ENCODE data around the gene XPO1. TPM values are rescaled to one million over a fixed set of nuclear protein-coding genes. Genes with fewer than 3 reads are reported as not detected.
"Not testable (repeated sequence)": the region's sequence is repeated elsewhere in the genome, so short reads cannot be mapped to it uniquely, and the experiment has no call there.

Gene XPO1
- total RNA-seq, 4 donors from 2014 or later = 49.9 to 70.3 (median 62.2) TPM

DNA sequence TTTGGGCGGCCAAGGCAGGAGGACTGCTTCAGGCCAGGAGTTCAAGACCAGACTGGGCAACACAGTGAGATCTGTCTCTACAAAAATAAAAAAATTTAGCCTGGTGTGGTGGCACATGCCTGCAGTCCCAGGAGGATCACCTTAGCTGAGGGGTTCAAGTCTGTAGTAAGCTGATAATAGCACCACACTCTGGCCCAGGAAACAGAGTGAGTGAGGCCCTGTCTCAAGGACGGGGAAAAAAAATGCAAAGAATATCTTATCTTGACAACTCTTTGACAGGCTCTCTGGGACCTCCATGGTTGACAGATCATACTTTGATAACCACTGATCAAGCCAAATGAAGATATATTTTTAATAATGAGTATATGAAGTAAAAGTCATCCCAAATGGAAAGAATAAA is 89.9 kb downstream of the XPO1 start:
- no peak overlapping the region for H3K4me3 ChIP-seq (ENCODE audit: low read depth, poor library complexity, severe bottlenecking)
- intact Hi-C loops (cut with DNase I; ENCODE audit: low total_unique reads) = no loop called here
- TF ChIP-seq, protein P1, sequence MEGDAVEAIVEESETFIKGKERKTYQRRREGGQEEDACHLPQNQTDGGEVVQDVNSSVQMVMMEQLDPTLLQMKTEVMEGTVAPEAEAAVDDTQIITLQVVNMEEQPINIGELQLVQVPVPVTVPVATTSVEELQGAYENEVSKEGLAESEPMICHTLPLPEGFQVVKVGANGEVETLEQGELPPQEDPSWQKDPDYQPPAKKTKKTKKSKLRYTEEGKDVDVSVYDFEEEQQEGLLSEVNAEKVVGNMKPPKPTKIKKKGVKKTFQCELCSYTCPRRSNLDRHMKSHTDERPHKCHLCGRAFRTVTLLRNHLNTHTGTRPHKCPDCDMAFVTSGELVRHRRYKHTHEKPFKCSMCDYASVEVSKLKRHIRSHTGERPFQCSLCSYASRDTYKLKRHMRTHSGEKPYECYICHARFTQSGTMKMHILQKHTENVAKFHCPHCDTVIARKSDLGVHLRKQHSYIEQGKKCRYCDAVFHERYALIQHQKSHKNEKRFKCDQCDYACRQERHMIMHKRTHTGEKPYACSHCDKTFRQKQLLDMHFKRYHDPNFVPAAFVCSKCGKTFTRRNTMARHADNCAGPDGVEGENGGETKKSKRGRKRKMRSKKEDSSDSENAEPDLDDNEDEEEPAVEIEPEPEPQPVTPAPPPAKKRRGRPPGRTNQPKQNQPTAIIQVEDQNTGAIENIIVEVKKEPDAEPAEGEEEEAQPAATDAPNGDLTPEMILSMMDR (IDR thresholded peaks at IDR 0.05) = no peak
- no peak for TF ChIP-seq POLR2A (IDR thresholded peaks at IDR 0.05)
- no peak for DNase-seq (ENCODE audit: low spot score in 2 of 2)
- WGBS, 2 donors = 91 to 96% methylated on average over 2 of the region's 2 CpGs

DNA sequence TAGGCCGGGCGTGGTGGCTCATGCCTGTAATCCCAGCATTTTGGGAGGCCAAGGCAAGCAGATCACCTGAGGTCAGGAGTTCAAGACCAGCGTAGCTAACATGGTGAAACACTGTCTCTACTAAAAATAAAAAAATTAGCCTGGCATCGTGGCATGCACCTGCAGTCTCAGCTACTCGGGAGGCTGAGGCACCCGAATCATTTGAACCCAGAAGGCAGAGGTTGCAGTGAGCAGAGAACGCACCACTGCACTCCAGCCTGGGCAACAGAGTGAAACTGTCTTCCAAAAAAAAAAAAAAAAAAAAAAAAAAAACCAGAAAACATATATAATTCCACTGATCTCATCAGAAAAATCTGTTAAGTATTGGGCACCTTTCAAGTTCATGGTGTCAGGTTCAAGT is 91.2 kb downstream of the XPO1 start:
- WGBS, 2 donors = 88 to 90% methylated on average over 7 of the region's 7 CpGs
- DNase-seq (ENCODE audit: low spot score in 2 of 2); intact Hi-C loops (cut with DNase I; ENCODE audit: low total_unique reads); H3K4me3 ChIP-seq (ENCODE audit: low read depth, poor library complexity, severe bottlenecking): not testable (repeated sequence)

DNA sequence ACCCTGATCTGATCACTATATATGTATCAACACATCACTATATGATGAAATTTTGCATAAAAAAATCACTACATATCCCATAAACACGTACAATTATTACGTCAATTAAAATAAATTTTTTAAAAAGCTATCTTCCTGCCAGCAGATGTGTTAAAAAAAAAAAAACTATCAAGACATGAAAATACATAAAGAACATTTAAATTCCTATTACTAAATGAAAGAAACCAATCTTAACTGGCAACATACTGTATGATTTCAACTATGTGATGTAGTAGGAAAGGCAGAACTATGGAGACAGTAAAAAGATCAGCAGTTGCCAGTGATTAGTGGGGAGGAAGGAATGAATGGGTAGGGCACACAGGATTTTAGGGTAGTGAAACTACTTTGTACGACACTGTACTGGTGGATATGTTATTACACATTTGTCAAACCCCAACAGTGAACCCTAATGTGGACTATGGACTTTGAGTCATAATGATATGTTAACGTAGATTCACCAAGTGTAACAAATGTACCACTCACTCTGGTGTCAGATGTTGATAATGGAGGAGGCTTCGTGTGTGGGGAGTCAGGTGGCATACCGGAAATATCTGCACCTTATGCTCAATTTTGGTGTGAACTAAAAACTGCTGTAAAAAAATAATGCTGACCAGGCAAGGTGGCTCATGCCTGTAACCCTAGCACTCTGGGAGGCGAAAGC is 94.7 kb downstream of the XPO1 start:
- no peak for DNase-seq (ENCODE audit: low spot score in 2 of 2)
- intact Hi-C loops (cut with DNase I; ENCODE audit: low total_unique reads) = no loop called here
- H3K4me3 ChIP-seq (ENCODE audit: low read depth, poor library complexity, severe bottlenecking) = no peak overlapping the region
- TF ChIP-seq POLR2A (IDR thresholded peaks at IDR 0.05) = no peak
- TF ChIP-seq, protein P1 (IDR thresholded peaks at IDR 0.05) = no peak
- 92 to 96% methylated on average over 7 of the region's 7 CpGs for WGBS, 2 donors

DNA sequence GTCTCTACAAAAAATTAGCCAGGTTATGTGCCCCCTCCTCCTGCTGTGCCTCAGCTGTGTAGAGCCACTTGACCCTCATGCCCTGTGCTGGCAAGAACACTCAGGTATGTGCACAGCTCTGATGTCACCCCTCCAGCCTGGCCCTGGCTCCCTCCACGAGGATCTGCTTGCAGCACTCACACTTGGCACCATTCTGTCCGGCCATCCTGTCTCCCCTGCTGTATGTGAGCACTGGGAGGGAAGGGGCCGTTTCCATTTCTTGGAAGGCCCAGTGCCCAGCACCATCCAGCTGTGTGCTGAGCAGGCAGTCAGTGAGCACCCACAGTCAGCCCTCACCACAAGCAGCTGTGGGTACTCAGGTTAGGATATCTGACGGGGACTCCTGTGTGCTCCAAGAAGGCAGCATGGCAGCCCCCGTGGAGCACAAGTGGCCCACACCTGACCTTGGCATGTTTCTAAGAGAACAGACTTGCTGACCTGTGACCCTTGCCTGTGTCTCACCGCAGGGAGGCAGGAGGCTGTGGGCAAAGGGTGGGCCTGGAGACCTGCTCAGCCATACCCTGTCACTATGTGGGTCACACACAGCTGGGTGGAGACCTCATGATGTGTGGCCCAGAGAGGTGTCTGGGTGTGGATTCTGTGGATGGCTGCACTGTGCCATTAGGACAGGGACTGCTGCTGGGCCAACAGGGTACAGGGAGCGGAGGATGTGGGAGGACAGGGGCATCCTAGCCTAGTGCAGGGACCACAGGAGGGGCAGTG is 98.7 kb downstream of the XPO1 start:
- no peak for TF ChIP-seq POLR2A (IDR thresholded peaks at IDR 0.05)
- TF ChIP-seq, protein P1 (IDR thresholded peaks at IDR 0.05) = no peak
- no peak for DNase-seq (ENCODE audit: low spot score in 2 of 2)
- intact Hi-C loops (cut with DNase I; ENCODE audit: low total_unique reads) = no loop called here

DNA sequence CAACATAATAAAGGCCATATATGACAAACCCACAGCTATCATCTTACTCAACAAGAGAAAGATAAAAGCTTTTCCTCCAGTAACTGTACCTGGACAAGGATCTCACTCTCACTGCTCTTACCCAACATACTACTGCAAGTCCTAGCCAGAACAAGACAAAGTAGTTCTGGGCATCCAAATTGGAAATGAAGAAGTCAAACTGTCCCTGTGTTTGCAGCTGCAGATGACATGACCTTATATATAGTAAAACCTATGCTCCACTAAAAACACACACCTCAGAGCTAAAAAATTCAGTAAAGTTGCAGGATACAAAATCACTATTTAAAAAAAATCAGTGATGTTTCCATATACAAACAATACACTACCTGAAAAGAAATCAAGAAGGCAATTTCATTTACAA is 99.5 kb downstream of the XPO1 start:
- TF ChIP-seq POLR2A (IDR thresholded peaks at IDR 0.05) = no peak
- TF ChIP-seq, protein P1 (IDR thresholded peaks at IDR 0.05) = no peak
- no peak overlapping the region for H3K4me3 ChIP-seq (ENCODE audit: low read depth, poor library complexity, severe bottlenecking)
- DNase-seq (ENCODE audit: low spot score in 2 of 2) = no peak
- intact Hi-C loops (cut with DNase I; ENCODE audit: low total_unique reads) = no loop called here

More for the DNA sequence above, 98.7 kb downstream of the XPO1 start:
- WGBS, 2 donors = 92 to 95% methylated on average over 4 to 7 of the region's 7 CpGs
- no peak overlapping the region for H3K4me3 ChIP-seq (ENCODE audit: low read depth, poor library complexity, severe bottlenecking)

DNA sequence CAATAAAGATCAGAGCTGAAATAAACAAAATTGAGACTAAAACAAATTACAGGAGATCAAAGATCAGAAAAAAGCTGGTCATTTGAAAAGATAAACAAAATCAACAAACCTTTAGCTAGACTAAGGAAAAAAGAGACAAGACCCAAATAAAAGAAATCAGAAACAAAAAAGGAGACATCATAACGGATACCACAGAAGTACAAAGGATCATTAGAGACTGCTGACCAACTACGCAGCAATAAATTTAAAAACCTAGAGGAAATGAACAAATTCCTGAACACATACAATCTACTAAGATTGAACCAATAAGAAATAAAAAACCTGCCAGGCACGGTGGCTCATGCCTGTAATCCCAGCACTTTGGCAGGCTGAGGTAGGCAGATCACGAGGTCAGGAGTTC is 101.0 kb downstream of the XPO1 start:
- H3K4me3 ChIP-seq (ENCODE audit: low read depth, poor library complexity, severe bottlenecking) = no peak overlapping the region
- no peak for DNase-seq (ENCODE audit: low spot score in 2 of 2)
- intact Hi-C loops (cut with DNase I; ENCODE audit: low total_unique reads) = no loop called here
- WGBS, 2 donors = 87 to 96% methylated on average over 4 of the region's 4 CpGs
- TF ChIP-seq POLR2A (IDR thresholded peaks at IDR 0.05) = no peak
- TF ChIP-seq, protein P1 (IDR thresholded peaks at IDR 0.05) = no peak
